ENCODE data around the gene BMP7. TPM values are rescaled to one million over a fixed set of nuclear protein-coding genes. Genes with fewer than 3 reads are reported as not detected.

BMP7 gene
- total and polyA plus RNA-seq, 11 donors = 0.72 to 12.3 (median 3.7) TPM

DNA sequence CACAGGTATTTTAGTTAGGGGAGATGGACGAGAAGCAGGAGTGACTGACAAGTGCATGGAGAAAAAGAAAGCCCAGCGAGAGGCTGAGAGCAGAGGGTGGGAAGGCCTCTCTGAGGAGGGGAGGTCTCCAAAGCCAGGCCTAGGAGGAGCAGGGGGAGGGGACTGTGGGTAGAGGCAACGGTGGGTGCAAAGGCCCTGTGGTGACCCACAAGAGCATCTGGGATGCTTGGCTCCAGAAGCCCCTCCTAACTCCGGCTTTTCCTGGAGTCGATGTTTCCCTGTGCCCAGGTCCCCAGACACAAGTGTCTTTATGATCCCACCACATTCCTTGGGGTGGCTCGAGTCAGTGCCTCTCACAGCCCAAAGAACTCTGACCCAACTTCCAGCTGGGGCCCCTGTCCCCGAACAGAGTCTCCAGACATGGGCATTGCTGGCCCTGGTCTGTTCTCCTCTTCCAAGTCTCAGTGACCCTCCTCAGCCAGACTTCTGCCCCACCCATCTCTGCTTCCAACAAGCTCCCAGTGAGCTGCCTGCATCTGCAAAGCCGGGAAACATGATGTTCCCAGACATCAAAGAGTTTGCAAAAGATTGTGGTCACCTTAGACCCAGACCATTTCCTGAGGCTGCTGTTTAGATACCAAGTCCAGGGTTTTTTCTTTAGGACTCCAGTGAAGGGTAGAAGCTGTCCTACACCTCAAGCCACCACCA, 11.1 kb upstream of the BMP7 start:
- intact Hi-C loops (cut with DNase I) = no loop called here
- Histone ChIP-seq H3K36me3 (no peaks in the 10 kb centered on the region), H3K4me3 (no peak overlapping the region), H3K9me3 (no peaks in the 10 kb centered on the region), H3K27ac (no peak overlapping the region), H3K4me1 (no peaks in the 10 kb centered on the region), H3K27me3 (peaks cover 0 to 28% (median 5%) of the 10 kb centered on the region in 9 donors)
- no peak for ATAC-seq
- no peak for DNase-seq
- 72 to 83% (median 77%) methylated on average over 8 of the region's 8 CpGs for WGBS, 4 donors
- TF ChIP-seq, protein P1, sequence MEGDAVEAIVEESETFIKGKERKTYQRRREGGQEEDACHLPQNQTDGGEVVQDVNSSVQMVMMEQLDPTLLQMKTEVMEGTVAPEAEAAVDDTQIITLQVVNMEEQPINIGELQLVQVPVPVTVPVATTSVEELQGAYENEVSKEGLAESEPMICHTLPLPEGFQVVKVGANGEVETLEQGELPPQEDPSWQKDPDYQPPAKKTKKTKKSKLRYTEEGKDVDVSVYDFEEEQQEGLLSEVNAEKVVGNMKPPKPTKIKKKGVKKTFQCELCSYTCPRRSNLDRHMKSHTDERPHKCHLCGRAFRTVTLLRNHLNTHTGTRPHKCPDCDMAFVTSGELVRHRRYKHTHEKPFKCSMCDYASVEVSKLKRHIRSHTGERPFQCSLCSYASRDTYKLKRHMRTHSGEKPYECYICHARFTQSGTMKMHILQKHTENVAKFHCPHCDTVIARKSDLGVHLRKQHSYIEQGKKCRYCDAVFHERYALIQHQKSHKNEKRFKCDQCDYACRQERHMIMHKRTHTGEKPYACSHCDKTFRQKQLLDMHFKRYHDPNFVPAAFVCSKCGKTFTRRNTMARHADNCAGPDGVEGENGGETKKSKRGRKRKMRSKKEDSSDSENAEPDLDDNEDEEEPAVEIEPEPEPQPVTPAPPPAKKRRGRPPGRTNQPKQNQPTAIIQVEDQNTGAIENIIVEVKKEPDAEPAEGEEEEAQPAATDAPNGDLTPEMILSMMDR (IDR thresholded peaks at IDR 0.05) = no peak
- TF ChIP-seq POLR2A (IDR thresholded peaks at IDR 0.05) = no peak

DNA sequence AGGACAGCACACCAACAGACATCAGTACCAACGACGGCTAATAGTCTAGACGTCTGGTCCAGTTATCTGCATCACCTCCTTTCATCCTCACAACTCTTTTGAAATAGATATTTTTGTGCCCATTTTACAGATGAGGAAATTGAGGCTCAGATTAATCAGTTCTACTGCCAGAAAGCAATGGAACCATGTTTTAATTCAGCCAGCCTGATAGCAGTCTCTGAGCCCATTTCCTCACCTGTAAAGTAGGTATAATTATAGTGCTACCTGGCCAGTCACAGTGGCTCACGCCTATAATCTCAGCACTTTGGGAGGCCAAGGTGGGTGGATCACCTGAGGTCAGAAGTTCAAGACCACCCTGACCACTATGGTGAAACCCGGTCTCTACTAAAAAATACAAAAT, 9.8 kb upstream of the BMP7 start:
- DNase-seq (no peak), ATAC-seq (no peak)
- Histone ChIP-seq H3K4me3 (no peak overlapping the region), H3K4me1 (no peaks in the 10 kb centered on the region), H3K9me3 (no peaks in the 10 kb centered on the region), H3K36me3 (no peaks in the 10 kb centered on the region), H3K27me3 (peaks cover 0 to 28% (median 8%) of the 10 kb centered on the region in 9 donors), H3K27ac (no peak overlapping the region)
- TF ChIP-seq, protein P1 (IDR thresholded peaks at IDR 0.05) = no peak
- TF ChIP-seq POLR2A (IDR thresholded peaks at IDR 0.05) = no peak
- intact Hi-C loops (cut with DNase I) = no loop called here
- 79 to 86% (median 82%) methylated on average over 5 of the region's 5 CpGs for WGBS, 4 donors

DNA sequence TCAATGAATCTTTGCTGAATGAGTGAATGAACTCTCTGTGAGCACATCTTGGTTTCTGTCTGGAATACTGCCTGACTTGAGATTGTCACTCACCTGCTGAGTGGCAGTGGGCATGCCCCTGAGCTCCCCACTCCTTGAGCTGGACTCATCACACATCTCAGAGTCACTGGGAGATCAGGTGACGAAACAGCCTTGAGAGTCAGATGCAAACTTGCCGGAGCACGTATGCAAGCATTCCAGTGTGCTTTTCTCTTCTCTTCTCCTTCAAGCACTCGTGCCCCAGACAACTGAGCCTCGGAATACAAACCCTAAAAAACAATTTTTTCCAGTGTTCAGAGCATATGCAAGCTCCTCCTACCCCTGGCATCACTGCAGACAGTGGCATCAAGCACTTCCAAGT, 9.4 kb upstream of the BMP7 start:
- no peak overlapping the region for H3K27ac ChIP-seq
- H3K9me3 ChIP-seq = no peaks in the 10 kb centered on the region
- H3K4me1 ChIP-seq = no peaks in the 10 kb centered on the region
- intact Hi-C loops (cut with DNase I) = no loop called here
- no peaks in the 10 kb centered on the region for H3K36me3 ChIP-seq
- H3K4me3 ChIP-seq = no peak overlapping the region
- 63 to 75% (median 67%) methylated on average over 5 of the region's 5 CpGs for WGBS, 4 donors
- DNase-seq = no peak
- peaks cover 0 to 28% (median 8%) of the 10 kb centered on the region in 9 donors for H3K27me3 ChIP-seq
- no peak for ATAC-seq
- TF ChIP-seq, protein P1 (IDR thresholded peaks at IDR 0.05) = no peak
- TF ChIP-seq POLR2A (IDR thresholded peaks at IDR 0.05) = no peak

DNA sequence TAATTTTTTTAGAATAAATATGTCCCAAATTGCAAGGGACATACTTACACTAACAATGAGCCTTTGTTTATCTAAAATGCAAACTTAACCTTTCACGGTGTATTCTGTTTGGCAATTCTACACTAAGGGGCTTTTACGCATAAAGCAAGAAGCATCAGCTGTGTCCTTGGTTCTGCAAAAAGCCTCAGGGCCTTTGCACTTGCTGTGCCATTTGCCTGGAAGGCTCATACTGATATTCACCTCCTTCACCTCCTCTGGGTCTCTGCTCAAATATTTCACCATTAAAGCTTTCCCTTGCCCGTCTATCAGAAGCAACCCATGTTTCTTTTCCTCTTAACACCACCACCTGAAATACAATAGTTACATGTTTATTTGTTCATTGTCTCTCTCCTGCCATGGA, 8.9 kb upstream of the BMP7 start:
- H3K9me3 ChIP-seq = no peaks in the 10 kb centered on the region
- DNase-seq (no peak), ATAC-seq (no peak)
- H3K27ac ChIP-seq = no peak overlapping the region
- TF ChIP-seq, protein P1 (IDR thresholded peaks at IDR 0.05) = no peak
- no peak for TF ChIP-seq POLR2A (IDR thresholded peaks at IDR 0.05)
- H3K4me1 ChIP-seq = no peaks in the 10 kb centered on the region
- no peak overlapping the region for H3K4me3 ChIP-seq
- no peaks in the 10 kb centered on the region for H3K36me3 ChIP-seq
- WGBS, 4 donors = 86 to 95% (median 88%) methylated on average over 3 of the region's 3 CpGs
- intact Hi-C loops (cut with DNase I) = no loop called here
- peaks cover 0 to 29% (median 8%) of the 10 kb centered on the region in 9 donors for H3K27me3 ChIP-seq
